IMR-90 (cell line): ENCODE results near the gene TNK1. TPM values are rescaled to one million over a fixed set of nuclear protein-coding genes. Genes with fewer than 3 reads are reported as not detected.

Experiments
- ATAC-seq: fragments of 200-7000 bp; cut with Tn5 transposase; 2 replicates; pipeline ENCODE4 v1.9.1; 2020; ENCODE audit warnings: low read depth, mild to moderate bottlenecking, moderate library complexity
- BruUV-seq: library from RNA; stranded (reverse); fragments of 400-500 nt; replicated peaks from 2 replicates; lab custom pipeline; 2021; lab: Mats Ljungman, UMichigan
- CTCF ChIA-PET: fragments of 300-600 bp; formaldehyde crosslinking; extraction: SDS; loops from one replicate; lab custom pipeline; 2021; ENCODE audit warnings: antibody characterized with exemption; lab: Yijun Ruan, JAX
- POLR2A ChIA-PET: fragments of 300-600 bp; sonication (Branson Sonifier 250); formaldehyde crosslinking; loops from one replicate; lab custom pipeline; 2022; ENCODE audit warnings: antibody characterized with exemption; ENCODE audit not compliant: unreplicated experiment; lab: Charles Lee
- DNase-seq: peaks from one replicate; pipeline ENCODE4 v3.0.0; 2013
- H2AFZ ChIP-seq: replicated peaks from 2 replicates; pipeline ENCODE3; 2013; ENCODE audit warnings: low read length, mild to moderate bottlenecking; ENCODE audit not compliant: poor library complexity
- H2AK5ac ChIP-seq: 2 replicates; pipeline ENCODE4 v1.6.1; 2013; ENCODE audit warnings: low read depth, low read length, inconsistent platforms
- H2AK9ac ChIP-seq: replicated peaks from 2 replicates; pipeline ENCODE3; 2013; ENCODE audit warnings: mild to moderate bottlenecking, low read depth, low read length, moderate library complexity; ENCODE audit not compliant: poor library complexity
- H2BK120ac ChIP-seq: 2 replicates; pipeline ENCODE4 v1.6.1; 2013; ENCODE audit warnings: low read depth, low read length, inconsistent platforms
- H2BK15ac ChIP-seq: 3 replicates; pipeline ENCODE4 v1.6.1; 2013; ENCODE audit warnings: low read depth, low read length, inconsistent platforms
- H2BK20ac ChIP-seq: 2 replicates; pipeline ENCODE4 v1.6.1; 2013; ENCODE audit warnings: low read depth, mild to moderate bottlenecking, inconsistent platforms, low read length, moderate library complexity
- H2BK5ac ChIP-seq: 2 replicates; pipeline ENCODE4 v1.6.1; 2013; ENCODE audit warnings: mild to moderate bottlenecking, low read depth, low read length, inconsistent platforms; ENCODE audit not compliant: poor library complexity, severe bottlenecking
- H3K14ac ChIP-seq: replicated peaks from 2 replicates; pipeline ENCODE4 v1.6.1; 2013; ENCODE audit warnings: low read depth, low read length, inconsistent platforms
- H3K18ac ChIP-seq: 2 replicates; pipeline ENCODE4 v1.6.1; 2013; ENCODE audit warnings: low read depth, low read length, control low read depth
- H3K23ac ChIP-seq: 2 replicates; pipeline ENCODE4 v1.6.1; 2013; ENCODE audit warnings: low read depth, low read length, inconsistent platforms
- H3K27ac ChIP-seq: 2 replicates; pipeline ENCODE4 v1.5.1; 2013; ENCODE audit warnings: mild to moderate bottlenecking, control low read depth, low read length; ENCODE audit not compliant: insufficient read depth
- H3K27me3 ChIP-seq: 2 replicates; pipeline ENCODE4 v1.6.1; 2013; ENCODE audit warnings: low read length; ENCODE audit not compliant: control insufficient read depth, insufficient read depth
- H3K36me3 ChIP-seq: 2 replicates; pipeline ENCODE4 v1.6.1; 2013; ENCODE audit warnings: low read length, mixed read lengths; ENCODE audit not compliant: control insufficient read depth, insufficient read depth
- H3K4ac ChIP-seq: 2 replicates; pipeline ENCODE4 v1.6.1; 2013; ENCODE audit warnings: low read depth, low read length, inconsistent platforms
- H3K4me1 ChIP-seq: 2 replicates; pipeline ENCODE4 v1.6.1; 2013; ENCODE audit warnings: low read length, mixed read lengths; ENCODE audit not compliant: control insufficient read depth, insufficient read depth
- H3K4me2 ChIP-seq: 2 replicates; pipeline ENCODE4 v1.6.1; 2013; ENCODE audit warnings: low read depth, mild to moderate bottlenecking, control low read depth, low read length, moderate library complexity
- H3K4me3 ChIP-seq: 2 replicates; pipeline ENCODE4 v1.5.1; 2013; ENCODE audit warnings: low read depth, mild to moderate bottlenecking, control low read depth, low read length, moderate library complexity; ENCODE audit not compliant: insufficient read depth
- H3K56ac ChIP-seq: 2 replicates; pipeline ENCODE4 v1.6.1; 2013; ENCODE audit warnings: low read length, inconsistent platforms; ENCODE audit not compliant: insufficient read depth; ENCODE audit errors: extremely low read depth
- H3K79me1 ChIP-seq, 2 experiments: 2 replicates each; pipeline ENCODE4 v1.6.1; 2013; ENCODE audit warnings: low read length in 2 of 2, inconsistent platforms in 1 of 2, low read depth in 1 of 2
- H3K9ac ChIP-seq: 2 replicates; pipeline ENCODE4 v1.6.1; 2013; ENCODE audit warnings: low read depth, low read length, control low read depth
- H3K9me1 ChIP-seq: 2 replicates; pipeline ENCODE4 v1.6.1; 2013; ENCODE audit warnings: low read length, inconsistent platforms; ENCODE audit not compliant: insufficient read depth
- H3K9me3 ChIP-seq: 2 replicates; pipeline ENCODE4 v1.6.1; 2013; ENCODE audit warnings: low read length; ENCODE audit not compliant: control insufficient read depth, insufficient read depth
- H4K20me1 ChIP-seq: 2 replicates; pipeline ENCODE4 v1.6.1; 2013; ENCODE audit warnings: low read length, inconsistent platforms; ENCODE audit not compliant: insufficient read depth
- H4K5ac ChIP-seq: 2 replicates; pipeline ENCODE4 v1.6.1; 2013; ENCODE audit warnings: mild to moderate bottlenecking, low read depth, low read length, control low read depth
- H4K8ac ChIP-seq, 2 experiments: 2 replicates each; pipeline ENCODE4 v1.6.1; 2013; ENCODE audit warnings: low read depth in 2 of 2, low read length in 2 of 2, control low read depth in 1 of 2, inconsistent platforms in 1 of 2
- H4K91ac ChIP-seq: 2 replicates; pipeline ENCODE4 v1.6.1; 2013; ENCODE audit warnings: low read depth, low read length, inconsistent platforms; ENCODE audit not compliant: insufficient read depth
- BHLHE40 ChIP-seq: fragments of 150-350 bp; IDR thresholded peaks from 2 replicates; pipeline ENCODE4 v1.6.1; 2016; ENCODE audit warnings: mild to moderate bottlenecking, low read depth, low read length
- CEBPB ChIP-seq: IDR thresholded peaks from 2 replicates; pipeline ENCODE4 v1.6.1; 2012; ENCODE audit warnings: low read depth, low read length, improper control_type of control experiment
- CTCF ChIP-seq: conservative IDR thresholded peaks from 2 replicates; pipeline ENCODE4 v1.5.1; 2012; ENCODE audit warnings: mild to moderate bottlenecking, low read depth, low read length, improper control_type of control experiment
- ELK1 ChIP-seq: fragments of 150-350 bp; IDR thresholded peaks from 2 replicates; pipeline ENCODE4 v1.6.1; 2016; ENCODE audit warnings: low read depth, mild to moderate bottlenecking, low read length, moderate library complexity, borderline replicate concordance
- FOS ChIP-seq: fragments of 150-350 bp; IDR thresholded peaks from 2 replicates; pipeline ENCODE4 v1.6.1; 2016; ENCODE audit warnings: low read depth, low read length
- MAFK ChIP-seq: IDR thresholded peaks from 2 replicates; pipeline ENCODE4 v1.6.1; 2012; ENCODE audit warnings: low read depth, low read length, improper control_type of control experiment
- MXI1 ChIP-seq: IDR thresholded peaks from 2 replicates; pipeline ENCODE4 v1.6.1; 2012; ENCODE audit warnings: low read depth, mild to moderate bottlenecking, low read length, moderate library complexity, borderline replicate concordance
- NFE2L2 ChIP-seq: fragments of 150-350 bp; IDR thresholded peaks from 2 replicates; pipeline ENCODE4 v1.6.1; 2016; ENCODE audit warnings: low read depth, mild to moderate bottlenecking, low read length
- POLR2A ChIP-seq: IDR thresholded peaks from 2 replicates; pipeline ENCODE4 v1.6.1; 2012; ENCODE audit warnings: mild to moderate bottlenecking, low read depth, low read length
- RFX5 ChIP-seq: IDR thresholded peaks from 2 replicates; pipeline ENCODE4 v1.8.0; 2012; ENCODE audit warnings: low read depth, mild to moderate bottlenecking, low read length, moderate library complexity
- SMC3 ChIP-seq: fragments of 150-350 bp; IDR thresholded peaks from 2 replicates; pipeline ENCODE4 v1.6.1; 2016; ENCODE audit warnings: low read depth, mild to moderate bottlenecking, antibody characterized with exemption, low read length, moderate library complexity
- WGBS, 2 experiments: methylation state at CpG; one replicate each; pipeline versions ENCODE4 v1.1.5 to v1.1.7; 2013; ENCODE audit warnings: missing lambda C conversion rate in 2 of 2; ENCODE audit not compliant: insufficient read length in 1 of 2; ENCODE audit errors: extremely low coverage in 2 of 2; 5-methylcytosine and 5-hydroxymethylcytosine counted together
- dilution Hi-C: fragments of 300-500 bp; cut with HindIII; formaldehyde crosslinking; loops from one replicate; pipeline ENCODE4 v1.14.3; 2018; ENCODE audit warnings: low sequenced_read_pairs; ENCODE audit not compliant: unreplicated experiment
- in situ Hi-C: fragments of 300-500 bp; cut with MboI; formaldehyde crosslinking; loops from 3 replicates; pipeline ENCODE4 v1.14.3; 2019; ENCODE audit warnings: low sequenced_read_pairs, inconsistent platforms, mixed read lengths
- intact Hi-C: fragments of 100-400 bp; cut with micrococcal nuclease; formaldehyde crosslinking; loops from 2 replicates; pipeline ENCODE4 v1.10.0; 2022
- polyA plus RNA-seq, 3 experiments: library from polyadenylated mRNA; depleted of rRNA; stranded (reverse); fragments of >200 nt; gene quantifications; 2 replicates each; pipeline ENCODE4 v1.2.3, GENCODE V29; 2012; ENCODE audit warnings: low replicate concordance in 1 of 3
- total RNA-seq: library from RNA; depleted of rRNA; stranded (reverse); fragments of >200 nt; gene quantifications from 2 replicates; pipeline ENCODE4 v1.2.3, GENCODE V29; 2012

Gene TNK1
- total and polyA plus RNA-seq, 2 of the 4 experiments (the other 2 are of a cell fraction): 0.44 to 0.54 TPM

- TF ChIP-seq ELK1: no peak
Observed at GRCh38 chr17:7356756-7357155, 24.1 kb upstream of the TNK1 start (continued).

GRCh38 chr17:7357381-7357780 is 23.5 kb upstream of the TNK1 start:
- Histone ChIP-seq H3K79me1 (peaks cover 18 to 38% of the 10 kb centered on the region in 2 experiments; a peak in 3 of 4 replicates), H3K4me2 (no peak overlapping the region), H2AK5ac (no peak overlapping the region), H2AK9ac (no peak overlapping the region), H4K91ac (no peak overlapping the region), H3K56ac (no peak overlapping the region), H3K9ac (no peak overlapping the region), H3K36me3 (no peaks in the 10 kb centered on the region), H3K14ac (no peak overlapping the region), H3K9me1 (peaks cover 21% of the 10 kb centered on the region), H2BK5ac (no peak overlapping the region), H3K9me3 (no peaks in the 10 kb centered on the region), H2BK120ac (no peak overlapping the region), H3K27me3 (no peaks in the 10 kb centered on the region), H4K5ac (no peak overlapping the region), H3K4ac (no peak overlapping the region), H3K4me3 (no peak overlapping the region), H3K27ac (no peak overlapping the region), H2BK20ac (no peak overlapping the region), H3K23ac (no peak overlapping the region), H4K8ac (no peak overlapping the region), H4K20me1 (peaks cover 18% of the 10 kb centered on the region; the same call in 1 of the 2 replicates), H2BK15ac (no peak overlapping the region), H3K4me1 (peaks cover 32% of the 10 kb centered on the region), H3K18ac (no peak overlapping the region), H2AFZ (no peak overlapping the region)
- ATAC-seq (no peak), DNase-seq (no peak)
- intact Hi-C loops (no loop called here), in situ Hi-C loops (loop anchor here (5.0 to 10.0 kb wide), 2 partner anchors 35 to 197 kb away; partner anchors contain the start of genes PLSCR3 and TNFSF13), dilution Hi-C loops (no loop called here)
- ChIA-PET POLR2A (no interaction called here), CTCF (interaction anchor here (0.6 to 4.1 kb wide), 2 partner anchors 19 to 203 kb away, joined by 3 to 19 read pairs; partner anchors contain the start of gene SENP3)
- no CpG with 5 or more reads among the region's 2 CpGs for WGBS, 2 experiments
- TF ChIP-seq MAFK (no peak), RFX5 (no peak), CTCF (no peak), BHLHE40 (no peak), FOS (no peak), POLR2A (no peak), ELK1 (no peak), NFE2L2 (no peak), MXI1 (no peak), SMC3 (no peak), CEBPB (no peak)
- no TSS peak for BruUV-seq
